ENCODE results near the gene SEH1L. TPM values are rescaled to one million over a fixed set of nuclear protein-coding genes. Genes with fewer than 3 reads are reported as not detected.

Gene SEH1L
- polyA plus RNA-seq, 1 donor = 32.2 TPM

GRCh38 chr18:12911929-12912703 lies 35.7 kb upstream of the SEH1L start:
- no CpG with 5 or more reads among the region's 75 CpGs for WGBS (ENCODE audit: insufficient coverage, low lambda C conversion rate)
- peaks cover 4% of the 10 kb centered on the region for H3K4me1 ChIP-seq (ENCODE audit: control insufficient read depth, insufficient read depth, low read length)
- peak overlapping the region; percentile 30 for H3K4me3 ChIP-seq (ENCODE audit: low read length)
- no peak overlapping the region for H3K27ac ChIP-seq (ENCODE audit: low read length)
- H3K36me3 ChIP-seq (ENCODE audit: control insufficient read depth, insufficient read depth, low read length) = no peaks in the 10 kb centered on the region
- H3K9me3 ChIP-seq (ENCODE audit: control insufficient read depth, low read depth, low read length) = peaks cover 16% of the 10 kb centered on the region
- peaks cover 28% of the 10 kb centered on the region for H3K27me3 ChIP-seq (ENCODE audit: control insufficient read depth, insufficient read depth, low read length)
- no peak for DNase-seq

- H3K9me3 ChIP-seq (ENCODE audit: control insufficient read depth, low read depth, low read length) = no peaks in the 10 kb centered on the region
- DNase-seq = no peak
- H3K4me1 ChIP-seq (ENCODE audit: control insufficient read depth, insufficient read depth, low read length) = no peaks in the 10 kb centered on the region
- H3K27ac ChIP-seq (ENCODE audit: low read length) = no peak overlapping the region
- H3K4me3 ChIP-seq (ENCODE audit: low read length) = no peak overlapping the region
- WGBS (ENCODE audit: insufficient coverage, low lambda C conversion rate) = 100% methylated on average over 1 of the region's 7 CpGs
- no peaks in the 10 kb centered on the region for H3K36me3 ChIP-seq (ENCODE audit: control insufficient read depth, insufficient read depth, low read length)
- H3K27me3 ChIP-seq (ENCODE audit: control insufficient read depth, insufficient read depth, low read length) = no peaks in the 10 kb centered on the region
Measured at GRCh38 chr18:12921178-12921577, 26.6 kb upstream of the SEH1L start.

GRCh38 chr18:12922266-12922665 lies 25.5 kb upstream of the SEH1L start:
- H3K27ac ChIP-seq (ENCODE audit: low read length) = no peak overlapping the region
- no peaks in the 10 kb centered on the region for H3K36me3 ChIP-seq (ENCODE audit: control insufficient read depth, insufficient read depth, low read length)
- no peak for DNase-seq
- H3K27me3 ChIP-seq (ENCODE audit: control insufficient read depth, insufficient read depth, low read length) = no peaks in the 10 kb centered on the region
- no peak overlapping the region for H3K4me3 ChIP-seq (ENCODE audit: low read length)
- H3K4me1 ChIP-seq (ENCODE audit: control insufficient read depth, insufficient read depth, low read length) = no peaks in the 10 kb centered on the region
- no peaks in the 10 kb centered on the region for H3K9me3 ChIP-seq (ENCODE audit: control insufficient read depth, low read depth, low read length)
- 86% methylated on average over 1 of the region's 1 CpG for WGBS (ENCODE audit: insufficient coverage, low lambda C conversion rate)

GRCh38 chr18:12924616-12925015 lies 23.2 kb upstream of the SEH1L start:
- Histone ChIP-seq H3K4me3 (ENCODE audit: low read length) (no peak overlapping the region), H3K27ac (ENCODE audit: low read length) (no peak overlapping the region), H3K4me1 (ENCODE audit: control insufficient read depth, insufficient read depth, low read length) (no peaks in the 10 kb centered on the region), H3K9me3 (ENCODE audit: control insufficient read depth, low read depth, low read length) (no peaks in the 10 kb centered on the region), H3K36me3 (ENCODE audit: control insufficient read depth, insufficient read depth, low read length) (no peaks in the 10 kb centered on the region), H3K27me3 (ENCODE audit: control insufficient read depth, insufficient read depth, low read length) (no peaks in the 10 kb centered on the region)
- WGBS (ENCODE audit: insufficient coverage, low lambda C conversion rate) = 90% methylated on average over 2 of the region's 6 CpGs
- no peak for DNase-seq

GRCh38 chr18:12928206-12928605 lies 19.6 kb upstream of the SEH1L start:
- Histone ChIP-seq H3K4me3 (ENCODE audit: low read length) (no peak overlapping the region), H3K36me3 (ENCODE audit: control insufficient read depth, insufficient read depth, low read length) (no peaks in the 10 kb centered on the region), H3K27me3 (ENCODE audit: control insufficient read depth, insufficient read depth, low read length) (no peaks in the 10 kb centered on the region), H3K27ac (ENCODE audit: low read length) (no peak overlapping the region), H3K4me1 (ENCODE audit: control insufficient read depth, insufficient read depth, low read length) (no peaks in the 10 kb centered on the region), H3K9me3 (ENCODE audit: control insufficient read depth, low read depth, low read length) (no peaks in the 10 kb centered on the region)
- no peak for DNase-seq
- WGBS (ENCODE audit: insufficient coverage, low lambda C conversion rate) = 100% methylated on average over 1 of the region's 4 CpGs

- no peaks in the 10 kb centered on the region for H3K27me3 ChIP-seq (ENCODE audit: control insufficient read depth, insufficient read depth, low read length)
- H3K36me3 ChIP-seq (ENCODE audit: control insufficient read depth, insufficient read depth, low read length) = no peaks in the 10 kb centered on the region
- no peak overlapping the region for H3K4me3 ChIP-seq (ENCODE audit: low read length)
- H3K4me1 ChIP-seq (ENCODE audit: control insufficient read depth, insufficient read depth, low read length) = no peaks in the 10 kb centered on the region
- DNase-seq = no peak
- H3K9me3 ChIP-seq (ENCODE audit: control insufficient read depth, low read depth, low read length) = no peaks in the 10 kb centered on the region
- H3K27ac ChIP-seq (ENCODE audit: low read length) = no peak overlapping the region
- 100% methylated on average over 1 of the region's 5 CpGs for WGBS (ENCODE audit: insufficient coverage, low lambda C conversion rate)
Measured at GRCh38 chr18:12928641-12929040, 19.2 kb upstream of the SEH1L start.

GRCh38 chr18:12929477-12930083 lies 18.2 kb upstream of the SEH1L start:
- WGBS (ENCODE audit: insufficient coverage, low lambda C conversion rate) = no CpG with 5 or more reads among the region's 5 CpGs
- Histone ChIP-seq H3K27ac (ENCODE audit: low read length) (no peak overlapping the region), H3K27me3 (ENCODE audit: control insufficient read depth, insufficient read depth, low read length) (no peaks in the 10 kb centered on the region), H3K9me3 (ENCODE audit: control insufficient read depth, low read depth, low read length) (no peaks in the 10 kb centered on the region), H3K4me1 (ENCODE audit: control insufficient read depth, insufficient read depth, low read length) (no peaks in the 10 kb centered on the region), H3K36me3 (ENCODE audit: control insufficient read depth, insufficient read depth, low read length) (no peaks in the 10 kb centered on the region), H3K4me3 (ENCODE audit: low read length) (no peak overlapping the region)
- DNase-seq = no peak

GRCh38 chr18:12930376-12930775 lies 17.4 kb upstream of the SEH1L start:
- no peak overlapping the region for H3K4me3 ChIP-seq (ENCODE audit: low read length)
- H3K4me1 ChIP-seq (ENCODE audit: control insufficient read depth, insufficient read depth, low read length) = no peaks in the 10 kb centered on the region
- WGBS (ENCODE audit: insufficient coverage, low lambda C conversion rate) = no CpG with 5 or more reads among the region's 3 CpGs
- H3K27ac ChIP-seq (ENCODE audit: low read length) = no peak overlapping the region
- DNase-seq = no peak
- no peaks in the 10 kb centered on the region for H3K9me3 ChIP-seq (ENCODE audit: control insufficient read depth, low read depth, low read length)
- H3K36me3 ChIP-seq (ENCODE audit: control insufficient read depth, insufficient read depth, low read length) = no peaks in the 10 kb centered on the region
- no peaks in the 10 kb centered on the region for H3K27me3 ChIP-seq (ENCODE audit: control insufficient read depth, insufficient read depth, low read length)

GRCh38 chr18:12930908-12931307 lies 16.9 kb upstream of the SEH1L start:
- no peaks in the 10 kb centered on the region for H3K4me1 ChIP-seq (ENCODE audit: control insufficient read depth, insufficient read depth, low read length)
- WGBS (ENCODE audit: insufficient coverage, low lambda C conversion rate) = no CpG with 5 or more reads among the region's 3 CpGs
- no peak for DNase-seq
- H3K4me3 ChIP-seq (ENCODE audit: low read length) = no peak overlapping the region
- H3K27me3 ChIP-seq (ENCODE audit: control insufficient read depth, insufficient read depth, low read length) = no peaks in the 10 kb centered on the region
- no peak overlapping the region for H3K27ac ChIP-seq (ENCODE audit: low read length)
- H3K9me3 ChIP-seq (ENCODE audit: control insufficient read depth, low read depth, low read length) = no peaks in the 10 kb centered on the region
- no peaks in the 10 kb centered on the region for H3K36me3 ChIP-seq (ENCODE audit: control insufficient read depth, insufficient read depth, low read length)

- Histone ChIP-seq H3K27ac (ENCODE audit: low read length) (no peak overlapping the region), H3K27me3 (ENCODE audit: control insufficient read depth, insufficient read depth, low read length) (no peaks in the 10 kb centered on the region), H3K4me3 (ENCODE audit: low read length) (no peak overlapping the region), H3K4me1 (ENCODE audit: control insufficient read depth, insufficient read depth, low read length) (no peaks in the 10 kb centered on the region), H3K9me3 (ENCODE audit: control insufficient read depth, low read depth, low read length) (no peaks in the 10 kb centered on the region), H3K36me3 (ENCODE audit: control insufficient read depth, insufficient read depth, low read length) (no peaks in the 10 kb centered on the region)
- no peak for DNase-seq
Measured at GRCh38 chr18:12933327-12933726, 14.5 kb upstream of the SEH1L start.
